ENCODE results near the gene SDC4.

Gene SDC4

GRCh38 chr20:45343532-45344167 lies 4.6 kb downstream of the SDC4 start:
- DNase-seq (ENCODE audit: low spot score): no peak

GRCh38 chr20:45342855-45343531 lies 5.2 kb downstream of the SDC4 start:
- no peak for DNase-seq (ENCODE audit: low spot score)

- DNase-seq (ENCODE audit: low spot score): no peak
These were observed 6.0 kb downstream of the SDC4 start for GRCh38 chr20:45341939-45342854.

GRCh38 chr20:45341579-45341938 lies 6.7 kb downstream of the SDC4 start:
- no peak for DNase-seq (ENCODE audit: low spot score)

- no peak for DNase-seq (ENCODE audit: low spot score)
These were observed 7.3 kb downstream of the SDC4 start for GRCh38 chr20:45340951-45341350.

- DNase-seq (ENCODE audit: low spot score): no peak
These were observed 7.9 kb downstream of the SDC4 start for GRCh38 chr20:45340236-45340847.

GRCh38 chr20:45339799-45340198 lies 8.4 kb downstream of the SDC4 start:
- DNase-seq (ENCODE audit: low spot score): no peak

GRCh38 chr20:45339084-45339483 lies 9.1 kb downstream of the SDC4 start:
- DNase-seq (ENCODE audit: low spot score): no peak

GRCh38 chr20:45338121-45339030 lies 9.8 kb downstream of the SDC4 start:
- DNase-seq (ENCODE audit: low spot score): no peak

GRCh38 chr20:45337367-45338120 lies 10.7 kb downstream of the SDC4 start:
- no peak for DNase-seq (ENCODE audit: low spot score)

- no peak for DNase-seq (ENCODE audit: low spot score)
These were observed 11.5 kb downstream of the SDC4 start for GRCh38 chr20:45336530-45337366.

GRCh38 chr20:45330476-45330875 lies 17.7 kb downstream of the SDC4 start:
- DNase-seq (ENCODE audit: low spot score): no peak

GRCh38 chr20:45329497-45330319 lies 18.5 kb downstream of the SDC4 start:
- DNase-seq (ENCODE audit: low spot score): no peak

GRCh38 chr20:45328451-45328850 lies 19.8 kb downstream of the SDC4 start:
- DNase-seq (ENCODE audit: low spot score): no peak

- DNase-seq (ENCODE audit: low spot score): no peak
These were observed 22.9 kb downstream of the SDC4 start for GRCh38 chr20:45325371-45325770.

GRCh38 chr20:45323731-45324130 lies 24.5 kb downstream of the SDC4 start:
- no peak for DNase-seq (ENCODE audit: low spot score)

- no peak for DNase-seq (ENCODE audit: low spot score)
These were observed 25.3 kb downstream of the SDC4 start for GRCh38 chr20:45322952-45323383.

- DNase-seq (ENCODE audit: low spot score): peak; percentile 19
These were observed 27.2 kb downstream of the SDC4 start for GRCh38 chr20:45320948-45321595.

Data from CD4-positive, alpha-beta T cell treated with Interleukin-6 at 100 ng/mL for 8 hours (primary cell).